ENCODE data around the gene ZBTB45. TPM values are rescaled to one million over a fixed set of nuclear protein-coding genes. Genes with fewer than 3 reads are reported as not detected.
A peak's percentile ranks its signal among the peaks of the same experiment; 100 is the strongest.

The ZBTB45 gene
- total RNA-seq, 1 experiment from 2014 or later: 8.1 TPM

DNA sequence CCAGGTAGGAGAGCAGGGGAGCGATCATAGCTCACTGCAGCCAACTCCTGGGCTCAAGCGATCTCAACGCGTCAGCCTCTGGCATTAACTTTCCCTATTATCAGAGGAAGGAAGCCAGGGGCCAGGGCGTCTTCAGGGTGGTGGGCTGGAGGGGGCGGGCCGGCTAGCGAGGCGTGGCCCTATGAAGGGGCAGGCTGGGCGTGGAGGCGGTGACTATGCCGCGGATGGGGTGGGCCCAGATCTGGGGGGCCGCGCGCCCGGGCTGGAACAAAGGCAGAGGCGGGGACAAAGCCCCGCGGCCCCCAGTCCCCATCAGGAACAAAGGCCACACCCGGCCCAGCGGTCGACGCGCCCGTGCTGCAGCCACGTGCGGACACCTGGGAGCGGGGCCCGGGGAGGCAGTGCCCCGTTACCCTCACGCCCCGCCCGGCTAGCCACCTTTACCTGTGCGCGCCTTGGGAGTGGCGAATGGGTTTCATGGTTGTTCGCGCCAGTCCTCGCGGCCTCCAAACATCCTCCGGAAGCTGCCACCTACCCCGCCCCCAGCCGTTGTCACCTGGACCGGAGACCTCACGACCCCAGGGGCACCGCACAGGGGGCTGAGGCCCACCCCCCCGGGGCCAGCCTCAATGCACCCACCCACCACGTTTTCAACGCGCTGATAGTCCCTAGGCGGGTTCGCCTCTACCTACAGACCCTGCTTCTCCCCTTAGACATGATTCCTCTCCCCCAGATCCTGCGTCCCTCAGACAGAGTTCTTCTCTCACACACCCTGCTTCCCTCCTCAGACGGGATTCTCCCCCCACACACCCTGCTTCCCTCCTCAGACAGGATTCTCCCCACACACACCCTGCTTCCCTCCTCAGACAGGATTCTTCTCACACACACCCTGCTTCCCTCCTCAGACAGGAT, 18.9 kb upstream of the ZBTB45 start:
- DNase-seq (ENCODE audit: low read depth): no peak

DNA sequence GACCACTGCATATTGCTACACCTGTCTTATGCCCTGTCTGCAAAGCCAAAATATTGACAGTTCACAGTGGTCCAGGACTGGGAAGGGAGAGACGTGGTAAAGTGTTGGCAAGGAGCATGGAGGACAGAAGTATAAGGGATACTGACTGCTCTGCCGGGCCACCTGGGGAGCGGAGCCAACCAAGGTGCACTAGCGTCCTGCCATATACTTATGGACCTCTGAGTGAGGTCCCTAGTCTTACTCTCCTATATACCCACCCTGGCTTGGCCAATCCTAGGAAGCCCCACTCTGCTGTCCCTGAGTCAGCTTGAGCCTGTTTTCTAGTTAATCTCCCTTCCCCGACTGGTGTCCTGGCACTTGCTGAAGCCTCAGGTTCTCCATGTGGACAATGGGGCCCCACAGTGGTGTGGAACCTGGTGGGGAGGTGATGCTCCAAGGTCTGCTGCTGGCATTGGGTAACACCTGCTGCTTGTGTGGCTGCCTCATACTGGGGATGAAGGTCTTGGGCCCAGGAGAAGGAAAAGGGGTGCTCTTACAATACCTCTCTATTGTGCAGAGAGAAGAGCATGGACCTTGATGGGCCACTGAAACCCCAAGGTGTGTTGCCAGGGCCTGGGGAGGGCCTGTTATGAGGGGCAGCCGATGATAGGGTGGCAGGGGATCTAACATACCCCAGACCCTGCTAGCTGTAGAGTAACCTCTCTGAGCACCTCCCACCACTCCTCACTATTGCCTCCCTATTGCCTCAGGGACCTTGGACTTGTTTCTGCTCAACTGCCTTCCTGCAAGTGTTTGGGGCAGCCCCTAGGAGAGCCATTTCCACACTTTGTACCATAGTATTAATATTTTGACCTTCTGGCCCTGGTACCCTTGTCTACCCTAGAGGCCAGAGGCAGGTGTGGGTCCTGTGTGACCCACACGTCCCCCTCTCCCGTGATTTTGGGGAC, 17.5 kb upstream of the ZBTB45 start:
- DNase-seq (ENCODE audit: low read depth): no peak

DNA sequence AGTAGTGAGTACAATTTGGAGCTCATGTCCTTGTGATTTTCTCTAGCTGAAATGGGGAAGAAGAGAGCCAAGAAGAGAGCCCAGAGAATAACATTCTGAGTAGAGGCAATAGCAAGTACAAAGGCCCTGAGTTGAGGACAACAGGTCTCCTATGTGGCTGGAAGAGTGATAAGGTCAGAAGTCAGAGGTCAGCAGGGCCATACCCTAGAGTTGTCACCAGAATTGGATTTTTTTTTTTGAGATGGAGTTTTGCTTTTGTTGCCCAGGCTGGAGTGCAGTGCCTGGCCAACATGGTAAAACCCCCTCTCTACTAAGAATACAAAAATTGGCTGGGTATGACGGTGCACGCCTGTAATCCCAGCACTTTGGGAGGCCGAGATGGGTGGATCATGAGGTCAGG, 16.2 kb upstream of the ZBTB45 start:
- DNase-seq (ENCODE audit: low read depth): no peak

DNA sequence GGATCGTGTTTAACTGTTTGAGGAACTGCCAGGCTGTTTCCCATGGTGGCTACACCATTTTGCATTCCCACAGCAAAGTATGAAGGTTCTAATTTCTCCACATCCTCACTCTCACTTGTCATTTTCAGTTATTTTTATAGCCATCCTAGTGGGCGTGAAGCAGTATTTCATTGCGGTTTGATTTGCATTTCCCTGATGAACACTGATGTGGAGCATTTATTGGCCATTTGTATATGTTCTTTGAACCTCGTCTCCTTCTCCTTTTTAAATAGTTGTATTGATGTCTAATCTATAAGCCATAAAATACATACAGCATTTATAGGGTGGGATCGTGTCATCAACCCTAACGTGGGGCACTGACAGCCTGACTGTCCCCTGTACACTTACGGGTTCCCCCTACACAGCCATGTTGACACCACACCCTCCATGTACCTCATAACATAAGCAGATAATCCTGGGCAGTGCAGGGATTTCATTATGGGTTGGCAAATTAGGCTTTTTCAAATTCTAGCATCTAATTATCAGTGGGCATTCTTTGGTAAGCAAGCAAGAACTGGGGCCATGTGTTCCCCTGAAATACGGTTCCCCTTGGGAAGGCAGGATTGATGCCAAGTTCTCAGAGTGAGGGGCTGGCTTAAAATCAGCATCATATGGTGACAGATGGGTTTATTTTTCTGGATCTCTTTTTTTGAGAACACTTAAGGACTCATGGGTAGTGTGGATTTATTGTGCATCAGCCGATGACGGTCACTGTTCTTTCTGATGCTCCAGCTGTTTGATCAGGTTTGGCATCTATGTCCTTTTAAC, 11.6 kb upstream of the ZBTB45 start:
- DNase-seq (ENCODE audit: low read depth): no peak

DNA sequence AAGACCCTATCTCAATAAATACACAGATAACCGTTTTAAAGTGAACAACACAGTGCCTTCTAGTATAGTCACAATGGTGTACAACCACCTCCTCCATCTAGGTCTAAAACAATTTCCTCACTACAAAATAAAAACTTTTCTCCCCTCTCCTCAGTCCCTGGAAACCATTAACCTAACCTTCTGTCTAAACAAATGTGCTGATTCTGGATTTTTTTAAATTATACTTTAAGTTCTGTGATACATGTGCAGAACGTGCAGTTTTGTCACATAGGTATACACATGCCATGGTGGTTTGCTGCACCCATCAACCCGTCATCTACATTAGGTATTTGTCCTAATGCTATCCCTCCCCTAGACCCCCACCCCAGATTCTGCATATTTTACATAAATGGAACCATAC, 9.8 kb upstream of the ZBTB45 start:
- DNase-seq (ENCODE audit: low read depth): no peak

DNA sequence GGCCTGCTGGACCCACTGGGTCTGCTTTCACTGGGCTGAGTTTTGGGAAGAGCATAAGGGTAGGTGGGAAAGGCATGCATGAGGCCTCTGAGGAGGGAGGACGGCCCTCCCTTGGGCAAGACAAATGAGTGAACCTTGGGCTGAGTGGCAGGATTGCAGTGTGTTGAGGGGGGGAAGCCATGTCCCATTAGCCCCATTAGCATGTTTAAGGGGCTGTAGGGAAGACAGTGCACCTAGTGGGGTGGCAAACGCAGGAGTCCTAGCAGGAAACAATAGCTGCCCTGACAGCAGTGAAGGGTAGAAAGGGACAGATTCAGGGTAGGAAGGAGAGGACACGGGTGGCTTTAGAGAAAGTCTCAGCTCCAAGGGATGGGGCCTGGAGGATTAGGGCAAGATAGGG, 3.1 kb upstream of the ZBTB45 start:
- no peak for DNase-seq (ENCODE audit: low read depth)

DNA sequence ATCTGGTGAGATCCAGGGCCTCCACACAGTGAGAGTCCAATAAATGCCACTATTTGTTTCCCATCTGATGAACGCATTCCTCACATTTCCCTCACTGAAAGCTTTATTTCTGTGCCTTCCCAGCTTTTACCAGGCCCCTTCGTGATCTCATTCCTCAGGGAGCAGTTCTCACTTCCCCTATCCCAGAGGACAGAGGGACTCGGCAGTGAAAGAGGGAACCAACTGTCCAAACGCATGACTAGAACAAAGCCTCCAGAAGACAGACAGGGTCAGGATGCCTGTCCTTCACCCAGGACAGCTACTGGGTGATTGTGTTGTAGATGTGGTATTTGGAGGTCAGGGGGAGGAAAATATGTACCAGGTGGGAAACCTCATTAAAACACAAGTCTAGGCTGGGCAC, 2.0 kb upstream of the ZBTB45 start:
- DNase-seq (ENCODE audit: low read depth): no peak

DNA sequence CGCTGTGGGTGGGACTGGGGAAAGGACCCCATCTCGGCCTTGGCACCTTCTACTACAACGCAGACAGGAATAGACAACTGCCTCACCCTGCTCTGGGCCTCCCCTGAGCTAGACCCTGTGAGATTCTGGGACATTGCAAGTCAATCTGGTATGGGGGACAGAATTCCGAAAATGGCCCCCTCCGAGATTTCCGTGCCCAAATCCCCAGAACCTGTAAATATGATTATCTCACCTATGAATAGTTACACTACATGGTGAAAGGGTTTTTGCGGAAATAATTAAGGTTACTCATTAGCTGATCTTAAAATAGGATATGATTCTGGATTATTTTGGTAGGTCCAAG, 618 bp upstream of the ZBTB45 start:
- no peak for DNase-seq (ENCODE audit: low read depth)

DNA sequence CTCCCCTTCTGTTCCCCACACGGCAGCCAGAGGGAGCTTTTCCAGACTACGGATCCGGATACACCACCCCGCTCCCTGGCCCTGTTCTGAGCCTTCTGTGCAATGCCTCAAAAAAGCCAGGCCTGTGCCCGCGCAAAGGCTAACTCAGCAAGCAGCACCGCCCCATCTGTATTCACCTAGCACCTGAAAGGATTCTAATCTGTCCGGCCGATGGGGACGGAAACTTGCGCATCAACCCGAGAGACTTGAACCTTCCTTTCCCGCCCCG, 589 bp downstream of the ZBTB45 start:
- peak; percentile 75 for DNase-seq (ENCODE audit: low read depth)

DNA sequence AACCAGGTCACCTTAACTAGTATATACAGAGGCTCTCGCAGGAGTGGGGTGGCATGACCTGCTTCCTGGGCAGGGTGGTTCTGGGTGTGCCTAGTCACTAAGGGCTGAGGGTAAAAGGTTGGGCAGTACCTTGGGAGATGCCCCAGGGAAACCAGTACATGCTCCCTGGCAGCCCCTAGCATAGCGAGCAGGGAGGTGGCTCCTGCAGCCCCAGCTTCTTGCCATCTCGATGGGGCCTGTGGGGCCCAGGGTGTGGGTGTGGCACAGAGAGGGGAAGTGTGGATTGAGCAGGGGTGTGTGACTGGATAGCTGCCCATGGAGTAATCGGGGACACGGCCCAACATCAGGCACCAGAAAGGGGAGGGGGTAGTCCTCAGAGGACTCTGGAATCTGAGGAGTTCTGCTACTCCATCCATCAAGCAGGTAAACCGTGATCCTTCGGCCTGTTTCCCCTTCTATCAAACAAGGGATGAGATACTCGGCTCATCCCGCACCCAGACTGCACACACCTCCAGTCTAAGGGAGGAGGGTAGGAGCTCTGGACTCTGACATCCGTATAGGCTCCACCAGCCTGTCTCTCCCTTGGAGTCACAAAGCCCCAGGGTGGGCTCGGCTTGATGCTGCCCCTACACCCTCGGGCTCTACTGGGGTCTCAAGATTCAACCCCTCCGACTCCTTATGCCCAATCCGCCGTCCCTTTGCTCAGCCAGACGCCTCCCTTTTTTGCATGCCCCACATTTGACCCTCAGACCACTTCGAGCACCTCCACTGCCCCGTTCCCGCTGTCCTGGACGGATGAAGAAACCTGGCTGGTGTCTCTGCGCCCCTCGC, 1.1 kb downstream of the ZBTB45 start:
- no peak for DNase-seq (ENCODE audit: low read depth)

DNA sequence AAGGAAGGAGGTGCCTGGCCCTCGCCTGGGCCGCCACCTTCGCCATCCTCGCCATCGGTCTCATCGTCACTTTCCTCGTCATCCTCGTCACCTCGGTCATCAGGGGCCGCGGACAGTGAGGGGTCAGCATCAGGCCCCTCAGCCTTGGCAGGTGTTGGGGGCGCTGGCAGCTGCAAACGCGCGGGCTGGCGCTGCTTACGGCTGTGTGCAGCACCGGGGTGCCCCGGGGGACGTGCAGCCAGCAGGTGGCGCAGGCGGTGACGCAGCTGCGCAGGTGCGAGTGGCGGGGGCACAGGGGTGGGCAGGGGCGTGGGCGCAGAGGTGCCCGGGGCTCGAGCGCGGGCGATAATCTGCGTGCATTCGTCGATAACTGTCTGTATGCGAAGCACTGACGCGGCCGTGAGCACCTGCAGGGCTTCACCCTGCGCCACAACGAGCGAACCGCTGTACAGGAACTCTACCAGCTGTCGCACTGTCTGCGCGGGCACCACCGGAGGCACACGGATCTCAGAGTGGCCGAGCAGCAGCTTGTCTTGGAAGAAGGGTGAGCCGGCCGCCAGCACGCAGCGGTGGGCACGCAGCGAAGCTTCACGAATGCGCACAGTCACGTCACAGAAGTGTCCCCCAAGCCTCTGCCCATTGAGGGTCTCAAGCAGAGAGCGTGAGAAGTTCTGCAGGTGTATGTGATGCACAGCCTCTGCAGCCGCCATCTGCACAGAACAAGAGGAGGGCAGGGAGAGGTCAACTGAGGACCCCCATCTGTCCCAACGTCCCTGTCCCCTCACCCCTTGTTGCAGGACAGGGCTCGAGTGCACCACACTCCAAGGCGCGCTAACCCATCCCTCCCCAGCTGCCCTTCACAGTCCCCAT, 2.4 kb downstream of the ZBTB45 start:
- no peak for DNase-seq (ENCODE audit: low read depth)

DNA sequence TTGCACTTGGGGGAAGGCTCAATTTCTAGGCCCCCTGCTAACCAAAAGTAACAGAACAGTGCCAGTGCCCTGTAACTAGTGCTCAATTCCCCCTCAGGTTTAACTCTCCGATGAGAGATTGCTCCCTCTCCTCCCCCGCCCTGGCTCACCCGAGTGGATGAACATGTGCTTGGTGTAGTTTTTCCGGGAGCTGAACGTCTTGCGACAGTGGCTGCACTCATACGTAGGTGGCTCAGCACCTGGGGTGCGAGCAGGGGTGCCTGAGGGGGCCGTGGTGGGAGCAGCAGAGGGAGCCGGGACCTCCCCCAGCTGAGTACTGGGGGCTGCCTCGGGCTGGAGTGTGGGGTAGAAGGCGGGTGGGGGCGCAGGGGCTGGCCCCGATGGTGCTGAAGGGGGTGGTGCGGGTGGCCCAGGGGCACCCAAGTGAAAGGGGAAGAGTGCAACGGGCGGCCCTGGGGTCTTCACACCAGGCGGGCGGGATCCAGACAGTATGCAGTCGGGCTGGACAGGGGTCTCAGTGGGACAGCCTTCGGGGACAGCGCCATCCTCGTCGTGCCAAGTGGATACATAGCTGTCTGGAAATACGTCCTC, 3.3 kb downstream of the ZBTB45 start:
- DNase-seq (ENCODE audit: low read depth): no peak

DNA sequence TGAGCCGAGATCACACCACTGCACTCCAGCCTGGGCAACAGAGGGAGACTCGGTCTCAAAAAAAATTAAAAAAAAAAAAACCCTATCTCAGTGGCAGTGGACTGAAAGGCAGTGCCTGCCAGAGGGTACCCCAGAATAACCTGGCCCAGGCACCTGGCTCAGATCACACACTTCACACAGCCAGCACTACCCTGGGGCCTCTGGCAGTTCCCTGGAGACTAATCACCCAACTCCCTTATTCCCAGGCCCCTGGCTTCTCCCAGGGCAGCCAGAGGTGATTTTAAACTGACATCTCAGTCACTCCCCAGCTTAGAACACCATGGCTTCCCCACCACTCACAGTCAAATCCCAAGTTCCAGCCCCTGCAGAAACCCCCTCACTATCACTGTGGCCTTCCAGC, 4.4 kb downstream of the ZBTB45 start:
- DNase-seq (ENCODE audit: low read depth): no peak

DNA sequence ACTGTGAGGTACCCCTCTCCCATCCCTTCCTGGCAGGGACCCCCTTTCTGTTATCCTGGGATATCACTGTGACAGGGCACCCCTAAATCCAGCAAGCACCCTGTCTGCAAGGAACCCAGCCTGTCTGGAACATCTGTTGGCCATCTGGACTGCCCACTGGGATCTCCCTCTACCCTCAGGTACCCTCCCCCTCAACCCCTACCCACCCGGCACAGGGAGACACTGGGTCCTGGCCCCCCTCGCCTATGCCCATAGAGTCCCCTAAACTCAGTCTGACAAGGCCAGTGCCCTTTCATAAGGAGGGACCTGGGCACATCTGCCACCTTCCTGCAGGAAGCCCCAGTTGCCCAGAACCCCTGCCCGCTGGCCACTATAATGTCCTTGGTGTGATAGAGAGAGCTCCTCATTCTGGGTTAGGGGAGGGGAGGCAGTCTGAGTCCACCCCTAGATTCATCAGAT, 5.0 kb downstream of the ZBTB45 start:
- no peak for DNase-seq (ENCODE audit: low read depth)

DNA sequence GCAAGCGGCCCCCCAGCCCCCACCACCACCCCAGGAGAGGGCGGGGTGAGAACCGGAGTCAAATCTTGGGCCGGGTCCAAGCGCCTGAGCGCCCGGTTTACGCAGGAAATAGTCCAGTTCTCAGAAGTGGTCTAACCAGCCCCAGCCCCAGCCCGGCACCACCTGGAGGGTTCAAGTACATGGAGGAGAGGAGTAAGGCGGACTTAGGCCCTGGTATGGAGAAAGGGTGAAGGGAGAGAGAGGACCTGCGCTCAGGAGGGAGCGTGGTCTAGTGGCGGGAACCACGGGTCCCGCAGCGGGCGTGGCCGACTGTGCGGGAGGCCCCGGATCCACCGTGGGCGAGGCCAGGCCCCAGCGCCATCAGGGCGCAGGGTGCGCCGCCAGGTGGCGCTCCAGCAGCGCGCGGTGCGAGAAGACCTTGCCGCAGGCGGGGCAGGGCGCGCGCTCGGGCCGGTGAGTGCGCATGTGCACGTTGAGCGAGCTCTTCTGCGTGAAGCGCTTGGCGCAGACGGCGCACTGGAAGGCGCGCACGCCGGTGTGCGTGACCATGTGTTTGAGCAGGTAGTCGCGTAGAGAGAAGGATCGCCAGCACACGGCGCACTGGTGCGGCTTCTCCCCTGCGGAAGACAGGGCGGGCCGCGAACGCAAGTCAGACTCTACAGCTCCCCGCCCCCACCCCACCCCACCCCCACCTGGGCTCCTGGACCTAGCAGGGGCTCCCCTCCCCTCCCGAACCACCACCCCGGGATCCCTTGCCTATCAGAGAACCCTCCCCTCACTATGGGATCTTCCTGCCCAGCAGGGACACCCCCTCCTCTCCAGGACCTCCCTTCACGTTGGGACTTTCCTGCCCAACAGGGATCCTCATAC, 5.7 kb downstream of the ZBTB45 start:
- DNase-seq (ENCODE audit: low read depth): no peak

DNA sequence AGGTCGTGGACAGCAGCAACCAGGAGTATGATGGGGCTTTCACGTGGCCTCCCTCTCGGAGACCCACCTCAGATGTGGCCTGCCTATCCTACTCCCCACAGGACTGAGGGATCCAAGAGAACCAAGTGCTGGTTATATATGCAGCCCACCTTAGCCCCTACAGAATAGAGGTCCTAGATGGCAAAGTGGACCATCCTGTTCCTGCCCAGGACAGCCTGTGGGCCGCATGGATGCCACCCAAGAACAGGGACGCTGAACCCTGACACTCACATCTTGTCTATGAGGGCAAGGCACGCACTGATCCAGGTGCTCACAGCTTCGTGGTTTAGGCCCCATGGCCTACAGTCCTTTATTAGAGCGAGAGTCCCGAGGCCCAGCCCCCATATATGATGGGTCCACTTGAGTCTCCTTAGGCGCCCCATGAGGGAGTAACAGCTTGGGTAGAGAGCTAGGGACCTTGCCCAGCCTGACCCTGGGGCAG, 6.4 kb downstream of the ZBTB45 start:
- no peak for DNase-seq (ENCODE audit: low read depth)

DNA sequence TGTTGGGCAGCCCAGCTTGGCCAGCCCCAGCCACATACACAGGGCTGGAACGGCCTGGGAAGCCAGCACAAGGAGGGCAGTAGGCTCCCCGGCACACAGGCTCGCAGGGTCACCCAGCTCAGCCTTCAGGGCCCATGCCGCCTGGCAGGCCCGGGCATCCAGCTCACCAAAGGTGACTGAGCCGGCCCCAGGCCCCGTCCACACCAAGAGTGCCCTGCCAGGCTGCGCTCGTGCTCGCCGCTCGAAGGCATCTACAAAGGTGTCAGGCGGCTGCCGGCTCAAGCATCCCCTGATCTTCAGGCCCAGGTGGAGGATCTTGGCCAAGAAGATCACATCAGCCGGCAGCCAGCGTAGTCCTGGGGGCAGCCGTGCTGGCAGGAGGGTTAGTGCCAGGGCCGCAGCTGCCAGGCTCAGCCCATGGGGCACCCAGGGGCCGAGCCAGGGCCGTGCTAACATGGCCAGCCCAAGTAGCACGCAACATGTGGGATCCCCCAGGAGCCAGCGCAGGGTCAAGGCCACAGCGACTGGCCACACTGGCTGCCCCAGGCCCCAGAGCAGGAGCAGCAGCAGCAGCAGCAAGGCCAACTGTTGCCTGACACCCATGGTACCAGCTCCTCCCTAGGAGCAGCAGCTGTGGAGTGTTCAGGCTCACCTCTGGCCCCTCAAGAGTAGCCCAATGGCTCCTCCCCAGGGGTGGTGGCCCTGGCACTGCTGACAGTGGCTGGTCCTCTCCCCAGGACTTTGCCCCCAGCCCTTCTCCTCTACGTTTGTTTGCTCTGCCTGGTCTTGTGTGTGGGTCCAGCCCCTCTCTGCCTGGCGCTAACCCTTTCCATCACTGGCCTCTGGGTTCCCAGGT, 8.0 kb downstream of the ZBTB45 start, which contains the start of gene SLC27A5:
Gene SLC27A5, minus strand, starts transcription at position 640 of the 856 bp plus-strand sequence. Its CDS starts 37 bp downstream, at position 603.
- no peak for DNase-seq (ENCODE audit: low read depth)

Measured in RPMI7951 (cell line).